Fibroblast of lung (primary cell): Measurements from ENCODE around the gene CCDC175. TPM values are rescaled to one million over a fixed set of nuclear protein-coding genes. Genes with fewer than 3 reads are reported as not detected.

Experiments used
- DNase-seq, 2 donors: peaks; one replicate each; pipeline versions ENCODE4 v3.0.0 to v3.0.0-alpha.2; 2010; ENCODE audit warnings: low read depth in 2 of 2
- H2AFZ ChIP-seq: 2 replicates; pipeline ENCODE4 v1.5.1; 2012; ENCODE audit warnings: low read length, control low read depth, inconsistent platforms
- H3K27ac ChIP-seq: 2 replicates; pipeline ENCODE4 v1.5.1; 2011; ENCODE audit warnings: low read length, control low read depth; ENCODE audit not compliant: insufficient read depth
- H3K27me3 ChIP-seq: 2 replicates; pipeline ENCODE4 v1.5.1; 2011; ENCODE audit warnings: mild to moderate bottlenecking, low read length; ENCODE audit not compliant: control insufficient read depth, insufficient read depth
- H3K36me3 ChIP-seq: 2 replicates; pipeline ENCODE4 v1.5.1; 2011; ENCODE audit warnings: low read length; ENCODE audit not compliant: control insufficient read depth, insufficient read depth
- H3K4me1 ChIP-seq: 2 replicates; pipeline ENCODE4 v1.5.1; 2011; ENCODE audit warnings: low read length; ENCODE audit not compliant: control insufficient read depth, insufficient read depth; ENCODE audit errors: extremely low read depth
- H3K4me2 ChIP-seq: 2 replicates; pipeline ENCODE4 v1.5.1; 2011; ENCODE audit warnings: low read length, control low read depth; ENCODE audit not compliant: insufficient read depth; ENCODE audit errors: extremely low read depth
- H3K4me3 ChIP-seq, 4 experiments: fragments of 200-600 bp in 1 of 4; sonication (generic) in 1 of 4; replicated peaks in 1 of 4; 2 replicates each; pipeline ENCODE4 v1.5.1; 2011 to 2016; ENCODE audit warnings: low read length in 4 of 4, low read depth in 3 of 4, mild to moderate bottlenecking in 3 of 4, control low read depth in 2 of 4, inconsistent platforms in 1 of 4, mixed read lengths in 1 of 4; ENCODE audit not compliant: insufficient read depth in 1 of 4; ENCODE audit errors: control extremely low read depth in 1 of 4
- H3K79me2 ChIP-seq: 2 replicates; pipeline ENCODE4 v1.5.1; 2012; ENCODE audit warnings: mild to moderate bottlenecking, low read length, inconsistent platforms; ENCODE audit not compliant: control insufficient read depth, insufficient read depth
- H3K9ac ChIP-seq: 2 replicates; pipeline ENCODE4 v1.5.1; 2011; ENCODE audit warnings: mild to moderate bottlenecking, low read length, control low read depth; ENCODE audit not compliant: insufficient read depth
- H3K9me3 ChIP-seq: 2 replicates; pipeline ENCODE4 v1.5.1; 2012; ENCODE audit warnings: low read depth, low read length; ENCODE audit not compliant: control insufficient read depth, insufficient read depth
- H4K20me1 ChIP-seq: 2 replicates; pipeline ENCODE4 v1.5.1; 2011; ENCODE audit warnings: low read length; ENCODE audit not compliant: control insufficient read depth, insufficient read depth; ENCODE audit errors: extremely low read depth
- CTCF ChIP-seq, 2 donors: IDR thresholded peaks in 1 of 2; conservative IDR thresholded peaks in 1 of 2; 1 replicate in 1 of 2; 2 replicates in 1 of 2; pipeline ENCODE4 v1.5.1; 2011 to 2012; ENCODE audit warnings: low read length in 2 of 2, control low read depth in 1 of 2, inconsistent platforms in 1 of 2, low read depth in 1 of 2, mild to moderate bottlenecking in 1 of 2
- EZH2 ChIP-seq: IDR thresholded peaks from 2 replicates; pipeline ENCODE4 v1.5.1; 2012; ENCODE audit warnings: low read length, control low read depth, mild to moderate bottlenecking; ENCODE audit errors: missing control alignments
- polyA plus RNA-seq, 2 donors: library from polyadenylated mRNA; depleted of rRNA in 1 of 2; stranded (reverse) in 1 of 2; unstranded in 1 of 2; fragments of >200 nt; gene quantifications; 2 replicates each; pipeline ENCODE4 v1.2.1, GENCODE V29; 2011 to 2012; ENCODE audit warnings: missing spikeins in 1 of 2
- total RNA-seq: library from RNA; depleted of rRNA; stranded (reverse); fragments of >200 nt; gene quantifications from 2 replicates; pipeline ENCODE4 v1.2.1, GENCODE V29; 2014

CCDC175 gene
- total and polyA plus RNA-seq, 2 donors (not counting 1 experiment from before 2014, with no cell fraction given), result not detected

- Histone ChIP-seq H3K36me3 (no peaks in the 10 kb centered on the region), H4K20me1 (no peaks in the 10 kb centered on the region), H3K4me2 (no peak overlapping the region), H3K9me3 (no peaks in the 10 kb centered on the region), H3K4me3 (no peak overlapping the region), H3K27me3 (no peaks in the 10 kb centered on the region), H3K4me1 (no peaks in the 10 kb centered on the region), H2AFZ (no peak overlapping the region), H3K9ac (no peak overlapping the region), H3K27ac (no peak overlapping the region), H3K79me2 (no peaks in the 10 kb centered on the region)
- TF ChIP-seq EZH2 (no peak), CTCF (conservative IDR thresholded peaks at IDR 0.05 in 1 of 2, IDR thresholded peaks at IDR 0.05 in 1 of 2; ENCODE audit: low read depth in 1 of 2, low read length in 2 of 2) (no peak)
- no peak for DNase-seq
These were observed 68.9 kb downstream of the CCDC175 start for GRCh38 chr14:59507752-59508103.

- TF ChIP-seq CTCF (conservative IDR thresholded peaks at IDR 0.05 in 1 of 2, IDR thresholded peaks at IDR 0.05 in 1 of 2; ENCODE audit: low read depth in 1 of 2, low read length in 2 of 2) (peak; percentile 94 to 99), EZH2 (no peak)
- DNase-seq, result peak; percentile 30 to 68
- Histone ChIP-seq H3K36me3 (no peaks in the 10 kb centered on the region), H4K20me1 (no peaks in the 10 kb centered on the region), H3K27ac (no peak overlapping the region), H3K4me1 (no peaks in the 10 kb centered on the region), H3K79me2 (no peaks in the 10 kb centered on the region), H3K4me2 (no peak overlapping the region), H3K4me3 (no peak overlapping the region), H3K9me3 (no peaks in the 10 kb centered on the region), H2AFZ (no peak overlapping the region), H3K9ac (no peak overlapping the region), H3K27me3 (no peaks in the 10 kb centered on the region)
These were observed 69.4 kb downstream of the CCDC175 start for GRCh38 chr14:59507063-59507751.

GRCh38 chr14:59503256-59503655 is 73.4 kb downstream of the CCDC175 start:
- Histone ChIP-seq H3K4me3 (no peak overlapping the region), H3K4me2 (no peak overlapping the region), H3K27ac (no peak overlapping the region), H3K27me3 (no peaks in the 10 kb centered on the region), H3K79me2 (no peaks in the 10 kb centered on the region), H3K9me3 (no peaks in the 10 kb centered on the region), H2AFZ (no peak overlapping the region), H4K20me1 (peaks cover 2% of the 10 kb centered on the region), H3K36me3 (no peaks in the 10 kb centered on the region), H3K9ac (no peak overlapping the region), H3K4me1 (no peaks in the 10 kb centered on the region)
- TF ChIP-seq CTCF (conservative IDR thresholded peaks at IDR 0.05 in 1 of 2, IDR thresholded peaks at IDR 0.05 in 1 of 2; ENCODE audit: low read depth in 1 of 2, low read length in 2 of 2), result no peak
- TF ChIP-seq EZH2, result no peak
- no peak for DNase-seq
